HepG2 (cell line): Measurements from ENCODE around the gene ZNF629. TPM values are rescaled to one million over a fixed set of nuclear protein-coding genes. Genes with fewer than 3 reads are reported as not detected.

Experiments
- AGO1 ChIP-seq: fragments of 200-400 bp; formaldehyde crosslinking; IDR thresholded peaks from 2 replicates; pipeline ENCODE4 v1.6.1; 2017; ENCODE audit warnings: mild to moderate bottlenecking, low read depth, low read length, moderate library complexity; ENCODE audit not compliant: poor library complexity, severe bottlenecking
- FOXA1 ChIP-seq, 2 experiments: fragments of 450-650 bp in 1 of 2; sonication (generic) in 1 of 2; formaldehyde crosslinking in 1 of 2; IDR thresholded peaks; 2 replicates each; pipeline versions ENCODE4 v1.4.0 to v1.6.1; 2016 to 2020; ENCODE audit warnings: missing genetic modification reagents in 1 of 2
- FOXP1 ChIP-seq, 2 experiments: fragments of 450-650 bp in 1 of 2; IDR thresholded peaks; 2 replicates each; pipeline ENCODE4 v1.6.1; 2017 to 2018; ENCODE audit warnings: antibody characterized with exemption in 1 of 2
- HDAC6 ChIP-seq: fragments of 200-600 bp; sonication (generic); IDR thresholded peaks from 2 replicates; pipeline ENCODE4 v1.7.0; 2017; ENCODE audit warnings: mild to moderate bottlenecking, antibody characterized with exemption, low read length, low read depth
- KMT2B ChIP-seq: IDR thresholded peaks from 2 replicates; pipeline ENCODE4 v1.6.1; 2016; ENCODE audit warnings: missing genetic modification reagents, missing compliant biosample characterization
- RCOR2 ChIP-seq: IDR thresholded peaks from 2 replicates; pipeline ENCODE4 v1.6.1; 2016; ENCODE audit warnings: missing biosample characterization, missing genetic modification reagents
- SOX6 ChIP-seq, 2 experiments: fragments of 450-650 bp in 1 of 2; sonication (generic) in 1 of 2; formaldehyde crosslinking in 1 of 2; IDR thresholded peaks; 2 replicates each; pipeline versions ENCODE4 v1.4.0 to v1.6.1; 2017 to 2020; ENCODE audit warnings: antibody characterized with exemption in 1 of 2, mild to moderate bottlenecking in 1 of 2, missing genetic modification reagents in 1 of 2
- SP5 ChIP-seq: IDR thresholded peaks from 2 replicates; pipeline ENCODE4 v1.6.1; 2016; ENCODE audit warnings: low read depth, borderline replicate concordance
- ZBTB7B ChIP-seq: sonication (generic); formaldehyde crosslinking; IDR thresholded peaks from 2 replicates; pipeline ENCODE4 v1.4.0; 2020; ENCODE audit warnings: missing genetic modification reagents
- ZNF543 ChIP-seq: sonication (generic); formaldehyde crosslinking; IDR thresholded peaks from 2 replicates; pipeline ENCODE4 v1.4.0; 2020; ENCODE audit warnings: mild to moderate bottlenecking, missing genetic modification reagents
- ZNF558 ChIP-seq: sonication (generic); formaldehyde crosslinking; IDR thresholded peaks from 2 replicates; pipeline ENCODE4 v1.9.0; 2022; ENCODE audit warnings: mild to moderate bottlenecking, missing genetic modification reagents, borderline replicate concordance
- ZNF709 ChIP-seq: sonication (generic); formaldehyde crosslinking; IDR thresholded peaks from 2 replicates; pipeline ENCODE4 v1.5.0; 2020; ENCODE audit warnings: mild to moderate bottlenecking, missing genetic modification reagents
- polyA plus RNA-seq, 8 experiments: library from polyadenylated mRNA; depleted of rRNA in 3 of 8; stranded (reverse) in 7 of 8; unstranded in 1 of 8; fragments of >200 nt; fragmentation: Illumina TruSeq in 4 of 8; extraction: Trizol in 4 of 8; gene quantifications; 2 replicates each; pipeline versions ENCODE4 v1.2.1 to v1.2.3, GENCODE V29; 2011 to 2016; ENCODE audit warnings: low read depth in 4 of 8, missing spikeins in 1 of 8, mixed read lengths in 1 of 8; ENCODE audit not compliant: insufficient read depth in 1 of 8
- total RNA-seq, 5 experiments: library from RNA; depleted of rRNA; stranded (reverse); fragments of >200 nt; fragmentation: Illumina TruSeq; extraction: Trizol; gene quantifications; 2 replicates each; pipeline ENCODE4 v1.2.3, GENCODE V29; 2016; ENCODE audit warnings: low read depth in 1 of 5
- TF ChIP-seq, protein P1 (sequence below): sonication (generic); formaldehyde crosslinking; IDR thresholded peaks from one replicate; pipeline ENCODE4 v1.5.1; 2020; ENCODE audit warnings: mild to moderate bottlenecking, missing genetic modification reagents; ENCODE audit errors: not compliant biosample characterization
- TF ChIP-seq, protein P2 (sequence below): sonication (generic); formaldehyde crosslinking; IDR thresholded peaks from 2 replicates; pipeline ENCODE4 v1.5.0; 2020; ENCODE audit warnings: missing genetic modification reagents
- TF ChIP-seq, protein P3 (sequence below): sonication (generic); formaldehyde crosslinking; IDR thresholded peaks from 2 replicates; pipeline ENCODE4 v1.8.0; 2022; ENCODE audit warnings: missing genetic modification reagents, mild to moderate bottlenecking, inconsistent platforms, borderline replicate concordance
- TF ChIP-seq, protein P4 (sequence below): sonication (generic); formaldehyde crosslinking; IDR thresholded peaks from 2 replicates; pipeline ENCODE4 v1.5.0; 2020; ENCODE audit warnings: missing genetic modification reagents, mild to moderate bottlenecking, borderline replicate concordance

ZNF629 gene
- total and polyA plus RNA-seq, 2 of the 13 experiments (the other 11 are each of a cell fraction or from before 2014, with no cell fraction given): 6.1 to 16.5 TPM

DNA sequence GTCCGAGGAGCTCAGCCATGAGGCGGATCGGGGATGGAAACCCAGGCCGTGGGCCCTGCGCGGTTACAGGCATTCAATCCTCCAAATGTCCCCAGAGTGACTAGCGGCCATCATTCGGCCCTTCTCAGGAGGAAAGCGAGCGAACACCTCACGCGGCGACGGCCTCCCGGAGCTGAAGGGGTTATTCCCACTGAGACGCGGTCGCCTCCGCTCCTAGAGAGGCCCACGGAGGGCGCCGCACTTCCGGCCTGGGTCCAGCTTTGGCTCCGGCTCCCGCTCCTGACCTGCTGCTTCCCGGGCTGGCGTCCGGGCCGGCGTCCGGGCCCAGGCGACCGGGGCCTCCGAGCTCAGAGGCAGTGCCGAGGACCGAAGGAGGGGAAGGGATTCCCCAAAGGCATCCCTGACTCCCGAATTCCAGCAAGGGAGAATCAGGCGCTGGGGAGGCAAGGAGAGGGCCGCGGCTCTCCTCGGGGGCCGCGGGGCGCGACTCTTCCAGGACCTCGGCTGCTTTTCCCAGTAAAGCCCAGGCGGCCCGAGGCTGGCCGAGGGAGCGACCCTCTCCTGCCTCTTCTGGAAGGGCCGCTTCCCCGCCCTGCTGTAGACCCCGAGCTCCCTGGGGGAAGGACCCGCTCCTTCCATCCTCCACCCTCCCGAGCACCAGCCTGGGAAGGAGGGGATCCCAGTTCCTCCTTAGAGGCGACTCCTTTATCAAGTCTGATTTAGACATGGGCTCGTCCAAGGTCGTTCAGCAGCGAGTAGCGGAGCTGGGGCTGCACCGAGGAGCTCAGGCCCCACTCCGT lies 18.6 kb upstream of the ZNF629 start (continued):
- no peak for TF ChIP-seq HDAC6
- TF ChIP-seq ZNF709 (CRISPR knock-in tag): peak; percentile 95
- no peak for TF ChIP-seq FOXA1 (IDR thresholded peaks at IDR 0.05)
- peak; percentile 29; the same call in 1 of the 2 replicates for TF ChIP-seq FOXA1 (CRISPR knock-in tag; IDR thresholded peaks at IDR 0.05)
- TF ChIP-seq, protein P1, sequence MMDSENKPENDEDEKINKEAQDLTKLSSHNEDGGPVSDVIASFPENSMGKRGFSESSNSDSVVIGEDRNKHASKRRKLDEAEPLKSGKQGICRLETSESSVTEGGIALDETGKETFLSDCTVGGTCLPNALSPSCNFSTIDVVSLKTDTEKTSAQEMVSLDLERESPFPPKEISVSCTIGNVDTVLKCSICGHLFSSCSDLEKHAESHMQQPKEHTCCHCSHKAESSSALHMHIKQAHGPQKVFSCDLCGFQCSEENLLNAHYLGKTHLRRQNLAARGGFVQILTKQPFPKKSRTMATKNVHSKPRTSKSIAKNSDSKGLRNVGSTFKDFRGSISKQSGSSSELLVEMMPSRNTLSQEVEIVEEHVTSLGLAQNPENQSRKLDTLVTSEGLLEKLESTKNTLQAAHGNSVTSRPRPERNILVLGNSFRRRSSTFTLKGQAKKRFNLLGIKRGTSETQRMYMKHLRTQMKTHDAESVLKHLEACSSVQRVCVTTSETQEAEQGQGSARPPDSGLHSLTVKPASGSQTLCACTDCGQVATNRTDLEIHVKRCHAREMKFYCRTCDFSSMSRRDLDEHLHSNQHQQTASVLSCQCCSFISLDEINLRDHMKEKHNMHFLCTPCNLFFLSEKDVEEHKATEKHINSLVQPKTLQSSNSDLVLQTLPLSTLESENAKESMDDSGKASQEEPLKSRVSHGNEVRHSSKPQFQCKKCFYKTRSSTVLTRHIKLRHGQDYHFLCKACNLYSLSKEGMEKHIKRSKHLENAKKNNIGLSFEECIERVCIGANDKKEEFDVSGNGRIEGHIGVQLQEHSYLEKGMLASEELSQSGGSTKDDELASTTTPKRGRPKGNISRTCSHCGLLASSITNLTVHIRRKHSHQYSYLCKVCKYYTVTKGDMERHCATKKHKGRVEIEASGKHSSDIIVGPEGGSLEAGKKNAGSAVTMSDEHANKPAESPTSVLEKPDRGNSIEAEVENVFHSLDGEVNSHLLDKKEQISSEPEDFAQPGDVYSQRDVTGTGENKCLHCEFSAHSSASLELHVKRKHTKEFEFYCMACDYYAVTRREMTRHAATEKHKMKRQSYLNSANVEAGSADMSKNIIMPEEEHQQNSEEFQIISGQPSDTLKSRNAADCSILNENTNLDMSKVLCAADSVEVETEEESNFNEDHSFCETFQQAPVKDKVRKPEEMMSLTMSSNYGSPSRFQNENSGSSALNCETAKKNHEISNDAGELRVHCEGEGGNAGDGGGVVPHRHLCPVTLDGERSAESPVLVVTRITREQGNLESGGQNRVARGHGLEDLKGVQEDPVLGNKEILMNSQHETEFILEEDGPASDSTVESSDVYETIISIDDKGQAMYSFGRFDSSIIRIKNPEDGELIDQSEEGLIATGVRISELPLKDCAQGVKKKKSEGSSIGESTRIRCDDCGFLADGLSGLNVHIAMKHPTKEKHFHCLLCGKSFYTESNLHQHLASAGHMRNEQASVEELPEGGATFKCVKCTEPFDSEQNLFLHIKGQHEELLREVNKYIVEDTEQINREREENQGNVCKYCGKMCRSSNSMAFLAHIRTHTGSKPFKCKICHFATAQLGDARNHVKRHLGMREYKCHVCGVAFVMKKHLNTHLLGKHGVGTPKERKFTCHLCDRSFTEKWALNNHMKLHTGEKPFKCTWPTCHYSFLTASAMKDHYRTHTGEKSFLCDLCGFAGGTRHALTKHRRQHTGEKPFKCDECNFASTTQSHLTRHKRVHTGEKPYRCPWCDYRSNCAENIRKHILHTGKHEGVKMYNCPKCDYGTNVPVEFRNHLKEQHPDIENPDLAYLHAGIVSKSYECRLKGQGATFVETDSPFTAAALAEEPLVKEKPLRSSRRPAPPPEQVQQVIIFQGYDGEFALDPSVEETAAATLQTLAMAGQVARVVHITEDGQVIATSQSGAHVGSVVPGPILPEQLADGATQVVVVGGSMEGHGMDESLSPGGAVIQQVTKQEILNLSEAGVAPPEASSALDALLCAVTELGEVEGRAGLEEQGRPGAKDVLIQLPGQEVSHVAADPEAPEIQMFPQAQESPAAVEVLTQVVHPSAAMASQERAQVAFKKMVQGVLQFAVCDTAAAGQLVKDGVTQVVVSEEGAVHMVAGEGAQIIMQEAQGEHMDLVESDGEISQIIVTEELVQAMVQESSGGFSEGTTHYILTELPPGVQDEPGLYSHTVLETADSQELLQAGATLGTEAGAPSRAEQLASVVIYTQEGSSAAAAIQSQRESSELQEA: no peak
- peak; percentile 93 for TF ChIP-seq KMT2B (CRISPR knock-in tag)
- TF ChIP-seq, protein P2, sequence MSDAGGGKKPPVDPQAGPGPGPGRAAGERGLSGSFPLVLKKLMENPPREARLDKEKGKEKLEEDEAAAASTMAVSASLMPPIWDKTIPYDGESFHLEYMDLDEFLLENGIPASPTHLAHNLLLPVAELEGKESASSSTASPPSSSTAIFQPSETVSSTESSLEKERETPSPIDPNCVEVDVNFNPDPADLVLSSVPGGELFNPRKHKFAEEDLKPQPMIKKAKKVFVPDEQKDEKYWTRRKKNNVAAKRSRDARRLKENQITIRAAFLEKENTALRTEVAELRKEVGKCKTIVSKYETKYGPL (CRISPR knock-in tag): peak; percentile 52; the same call in 1 of the 2 replicates
- TF ChIP-seq, protein P3, sequence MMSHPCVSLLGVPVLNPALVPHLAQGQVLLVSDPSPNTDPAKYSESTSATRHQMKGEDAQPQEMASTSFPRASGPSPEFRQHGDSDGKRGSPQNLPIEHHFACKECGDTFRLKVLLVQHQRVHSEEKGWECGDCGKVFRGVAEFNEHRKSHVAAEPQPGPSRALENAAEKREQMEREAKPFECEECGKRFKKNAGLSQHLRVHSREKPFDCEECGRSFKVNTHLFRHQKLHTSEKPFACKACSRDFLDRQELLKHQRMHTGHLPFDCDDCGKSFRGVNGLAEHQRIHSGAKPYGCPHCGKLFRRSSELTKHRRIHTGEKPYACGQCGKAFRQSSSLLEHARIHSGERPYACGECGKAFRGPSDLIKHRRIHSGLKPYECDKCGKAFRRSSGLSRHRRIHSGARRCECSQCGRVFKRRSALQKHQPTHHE (CRISPR knock-in tag): peak; percentile 81; the same call in 1 of the 2 replicates
- TF ChIP-seq SP5 (CRISPR knock-in tag): peak; percentile 53
- TF ChIP-seq, protein P4, sequence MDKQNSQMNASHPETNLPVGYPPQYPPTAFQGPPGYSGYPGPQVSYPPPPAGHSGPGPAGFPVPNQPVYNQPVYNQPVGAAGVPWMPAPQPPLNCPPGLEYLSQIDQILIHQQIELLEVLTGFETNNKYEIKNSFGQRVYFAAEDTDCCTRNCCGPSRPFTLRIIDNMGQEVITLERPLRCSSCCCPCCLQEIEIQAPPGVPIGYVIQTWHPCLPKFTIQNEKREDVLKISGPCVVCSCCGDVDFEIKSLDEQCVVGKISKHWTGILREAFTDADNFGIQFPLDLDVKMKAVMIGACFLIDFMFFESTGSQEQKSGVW: peak; percentile 88; the same call in 1 of the 2 replicates
- TF ChIP-seq SOX6 (IDR thresholded peaks at IDR 0.05): no peak
- peak; percentile 65; the same call in 1 of the 2 replicates for TF ChIP-seq SOX6 (CRISPR knock-in tag; IDR thresholded peaks at IDR 0.05)
- TF ChIP-seq AGO1: peak; percentile 82
- TF ChIP-seq RCOR2: peak; percentile 94
- peak; percentile 92 for TF ChIP-seq ZNF543 (CRISPR knock-in tag)
- peak; percentile 89; the same call in 1 of the 2 replicates for TF ChIP-seq ZNF558 (CRISPR knock-in tag)
- no peak for TF ChIP-seq FOXP1 (IDR thresholded peaks at IDR 0.05)
- 0 out of 2 replicates have a peak, but pooled peaks have one; percentile 35 for TF ChIP-seq FOXP1 (CRISPR knock-in tag; IDR thresholded peaks at IDR 0.05)
- peak; percentile 89 for TF ChIP-seq ZBTB7B (CRISPR knock-in tag)
